Measurements from ENCODE around the gene P4HA3. TPM values are rescaled to one million over a fixed set of nuclear protein-coding genes. Genes with fewer than 3 reads are reported as not detected.

P4HA3 gene
- total RNA-seq = 58.8 and 82.8 TPM in 2 replicates

DNA sequence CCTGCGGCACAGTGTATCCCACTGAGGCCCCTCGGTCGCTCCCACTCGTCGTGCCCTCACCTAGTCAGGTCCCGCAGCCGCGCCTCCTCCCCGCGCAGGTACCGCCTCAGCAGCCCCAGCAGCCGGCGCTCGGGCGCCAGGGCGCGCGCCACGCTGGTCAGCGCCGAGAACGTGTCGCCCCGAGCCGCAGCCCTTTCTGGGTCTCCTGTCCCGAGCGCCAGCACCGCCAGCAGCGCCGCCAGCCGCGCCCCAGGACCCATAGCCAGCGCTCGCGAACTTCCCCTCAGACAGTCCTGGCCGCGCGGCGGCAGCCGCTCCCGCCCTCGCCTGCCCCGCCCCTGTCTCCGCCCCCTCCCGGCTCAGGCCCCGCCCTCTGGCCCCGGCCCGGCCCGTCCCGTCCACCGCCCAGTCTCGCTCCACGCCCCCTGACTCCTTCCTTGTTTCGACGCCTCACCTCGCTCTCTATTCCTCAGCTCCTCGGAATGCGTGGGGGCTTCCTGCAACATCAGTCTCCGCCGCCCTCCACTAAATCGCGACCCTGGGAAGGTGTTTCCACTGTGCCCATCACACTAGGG lies at the start of gene P4HA3:
P4HA3 (minus strand) TSS at position 289 of the 575 bp plus-strand sequence; CDS start at position 260, 29 bp downstream.

Other genes with a start within 250 kb of the P4HA3 start
- gene C2CD3, start 140.6 kb downstream of the P4HA3 start, total RNA-seq = 7.8 and 11.0 TPM in 2 replicates
- 18.4 and 21.0 TPM in 2 replicates for gene PPME1, start 140.4 kb downstream of the P4HA3 start, total RNA-seq
- 40.5 and 52.4 TPM in 2 replicates for gene PGM2L1, start 86.8 kb upstream of the P4HA3 start, total RNA-seq
- 0.11 and 0.34 TPM in 2 replicates for gene KCNE3, start 155.9 kb upstream of the P4HA3 start, total RNA-seq
- gene LIPT2, start 182.1 kb upstream of the P4HA3 start, total RNA-seq = 3.1 and 4.0 TPM in 2 replicates